NOMO-1 treated with DMSO at 0.1 percent for 48 hours (cell line): Measurements from ENCODE around the gene GLIS1.

Experiments used
- DNase-seq: peaks from one replicate; lab custom pipeline; 2025; ENCODE audit not compliant: unreplicated experiment; lab: John Stamatoyannopoulos, UW

Gene GLIS1

DNA sequence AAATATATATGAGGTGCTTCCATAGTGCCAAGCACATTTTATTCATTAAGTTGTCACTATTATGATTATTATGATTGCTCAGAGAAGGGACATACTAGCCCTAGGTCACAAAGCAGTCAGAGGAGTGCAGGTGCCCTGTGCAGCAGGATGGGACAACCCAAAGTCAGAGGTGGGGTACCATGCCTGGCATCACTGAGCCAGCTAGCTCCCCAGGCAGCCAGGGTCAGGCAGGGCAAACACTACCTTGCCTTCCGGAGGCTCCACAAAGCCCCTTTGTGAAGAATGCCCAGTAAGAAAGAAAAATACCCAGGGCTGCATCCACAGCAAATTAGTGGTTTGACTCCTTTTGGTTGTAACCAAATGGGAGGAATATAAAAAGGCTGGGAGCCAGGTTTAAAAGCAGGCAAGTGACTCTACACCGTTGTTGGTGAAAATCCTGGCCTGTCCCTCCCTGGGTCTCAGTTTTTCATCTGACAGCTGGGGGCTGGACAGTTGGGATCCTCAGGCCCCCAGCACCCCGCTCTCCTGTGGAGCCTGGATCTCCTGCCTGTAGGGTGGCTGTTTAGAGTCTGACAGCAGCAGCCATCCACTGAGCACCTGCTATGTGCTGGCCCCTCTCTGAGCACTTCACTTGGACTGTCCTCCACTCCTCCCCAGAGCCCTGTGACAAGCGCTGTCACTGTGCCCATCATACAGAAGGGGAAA, 98.8 kb downstream of the GLIS1 start:
- DNase-seq = no peak

DNA sequence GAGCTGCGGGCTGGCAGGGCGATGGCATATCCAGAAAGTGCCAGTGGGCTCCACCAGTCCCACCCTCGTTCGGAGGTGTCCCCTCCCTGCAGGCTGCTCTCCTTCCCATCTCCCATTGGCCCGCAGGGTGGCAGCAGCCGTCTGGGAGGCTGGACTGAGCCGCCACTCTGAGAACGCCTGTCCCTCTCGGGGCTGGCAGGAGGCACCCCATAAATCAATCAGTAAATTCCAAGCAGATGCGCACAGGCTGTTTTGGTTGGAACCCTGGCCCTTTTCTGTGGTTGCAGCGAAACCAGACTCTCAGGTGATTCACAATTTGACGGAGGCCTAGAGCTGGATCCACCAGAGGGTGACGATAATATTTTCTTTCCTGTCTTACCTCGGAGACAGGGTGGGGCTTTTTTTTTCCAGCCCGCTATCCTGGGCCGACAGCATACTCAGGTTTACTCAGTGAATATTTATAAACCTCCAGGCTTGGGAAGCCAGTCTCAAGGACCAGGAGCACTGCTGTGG, 99.7 kb downstream of the GLIS1 start:
- no peak for DNase-seq

DNA sequence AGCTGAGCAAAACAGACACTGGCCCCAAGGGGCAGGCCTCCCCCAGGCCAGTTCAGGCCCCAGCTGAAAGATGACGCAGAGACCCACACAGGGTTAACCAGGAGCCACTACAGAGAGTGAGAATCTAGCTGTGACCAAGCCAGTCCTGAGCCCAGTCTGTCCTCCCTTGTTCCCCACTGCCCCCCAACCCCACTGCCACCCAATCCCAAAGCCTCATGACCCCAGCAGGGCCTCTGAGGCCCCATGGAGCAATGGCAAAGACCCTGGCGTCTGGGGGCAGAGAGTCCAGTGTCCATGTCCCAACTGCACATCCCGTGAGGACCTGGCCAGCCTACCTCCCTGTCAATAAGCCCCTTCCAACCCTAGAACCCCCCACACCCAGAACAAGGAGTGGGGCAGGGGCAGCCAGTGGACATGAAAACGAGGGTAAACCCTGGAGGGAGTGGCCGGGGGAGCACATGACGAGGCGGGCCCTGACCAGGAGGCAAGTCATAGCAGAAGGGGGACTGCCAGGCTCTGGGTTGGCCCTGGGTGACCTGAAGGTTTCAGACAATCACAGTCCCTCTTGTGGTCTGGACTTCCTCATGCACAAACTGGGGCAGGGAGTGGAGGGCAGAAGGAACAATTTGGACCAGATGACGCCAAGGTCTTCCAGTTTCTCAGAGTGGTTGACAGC, 100.5 kb downstream of the GLIS1 start:
- no peak for DNase-seq

GRCh38 chr1:53637511-53638359, 101.2 kb downstream of the GLIS1 start:
- DNase-seq = no peak

- no peak for DNase-seq
Measured at GRCh38 chr1:53636621-53637171, 102.3 kb downstream of the GLIS1 start.

DNA sequence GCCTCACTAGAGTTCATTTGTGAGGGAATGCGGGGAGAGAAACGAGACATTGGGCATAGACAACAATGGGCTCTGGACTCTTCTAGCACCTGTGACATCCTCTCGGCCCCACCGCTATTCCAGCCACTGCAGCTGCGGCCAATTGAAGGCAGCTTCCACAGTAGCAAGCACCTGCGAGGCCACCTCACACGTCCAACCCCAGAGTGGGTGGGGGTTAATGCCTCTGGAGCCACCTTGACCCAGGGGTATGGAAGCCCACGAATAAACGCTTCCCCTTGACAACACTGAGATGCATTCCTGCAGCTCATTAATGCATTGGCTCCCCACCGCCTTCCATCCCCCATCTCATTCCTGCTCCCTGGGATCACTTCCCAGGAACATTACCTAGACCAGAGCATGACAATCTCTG, 104.4 kb downstream of the GLIS1 start:
- DNase-seq = no peak

- DNase-seq = no peak
Measured at GRCh38 chr1:53633073-53633704, 105.8 kb downstream of the GLIS1 start.

- no peak for DNase-seq
Measured at GRCh38 chr1:53631622-53632310, 107.2 kb downstream of the GLIS1 start.

- no peak for DNase-seq
Measured at GRCh38 chr1:53629101-53629691, 109.8 kb downstream of the GLIS1 start.

- no peak for DNase-seq
Measured at GRCh38 chr1:53628286-53628955, 110.5 kb downstream of the GLIS1 start.

- no peak for DNase-seq
Measured at GRCh38 chr1:53627666-53628065, 111.3 kb downstream of the GLIS1 start.

GRCh38 chr1:53627031-53627430, 111.9 kb downstream of the GLIS1 start:
- DNase-seq = no peak

DNA sequence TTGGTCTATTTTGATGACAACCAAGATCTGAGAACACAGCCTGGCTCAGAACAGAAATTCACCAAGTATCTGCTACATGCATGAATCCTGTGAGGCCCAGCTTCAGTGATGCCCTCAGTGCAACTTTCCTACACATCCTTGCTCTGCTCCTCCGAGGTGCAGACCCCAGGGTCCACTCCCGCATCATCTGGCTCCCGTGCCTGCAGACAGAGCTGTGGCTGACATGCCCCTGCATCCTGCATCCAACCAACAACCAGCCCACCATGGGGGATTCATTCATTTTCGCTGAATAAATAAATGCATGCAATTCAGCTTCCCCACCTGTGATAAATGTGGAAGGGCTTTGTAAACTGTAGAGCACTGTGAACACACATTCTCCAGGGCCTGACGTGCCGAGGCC, 112.3 kb downstream of the GLIS1 start:
- DNase-seq = no peak

GRCh38 chr1:53625766-53626520, 113.0 kb downstream of the GLIS1 start:
- DNase-seq = no peak

DNA sequence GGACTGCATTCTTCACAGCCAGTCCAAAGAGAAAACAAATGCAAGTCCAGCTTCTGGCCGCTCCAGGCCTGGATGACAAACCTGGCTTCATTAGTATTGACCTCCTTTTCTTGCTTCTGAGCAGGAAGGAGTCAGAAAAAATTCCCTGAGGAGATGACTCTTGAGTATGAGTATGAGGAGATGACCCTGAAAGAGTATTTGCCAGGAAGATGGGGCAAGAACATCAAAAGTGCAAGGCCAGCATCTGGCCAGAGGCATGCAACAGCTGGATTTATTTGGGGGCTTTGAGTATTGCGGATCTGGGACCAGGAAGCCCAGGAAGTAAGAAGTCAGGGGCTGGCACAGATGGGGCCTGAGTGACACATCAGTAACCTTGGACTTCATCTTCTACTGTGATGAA, 113.9 kb downstream of the GLIS1 start:
- no peak for DNase-seq

DNA sequence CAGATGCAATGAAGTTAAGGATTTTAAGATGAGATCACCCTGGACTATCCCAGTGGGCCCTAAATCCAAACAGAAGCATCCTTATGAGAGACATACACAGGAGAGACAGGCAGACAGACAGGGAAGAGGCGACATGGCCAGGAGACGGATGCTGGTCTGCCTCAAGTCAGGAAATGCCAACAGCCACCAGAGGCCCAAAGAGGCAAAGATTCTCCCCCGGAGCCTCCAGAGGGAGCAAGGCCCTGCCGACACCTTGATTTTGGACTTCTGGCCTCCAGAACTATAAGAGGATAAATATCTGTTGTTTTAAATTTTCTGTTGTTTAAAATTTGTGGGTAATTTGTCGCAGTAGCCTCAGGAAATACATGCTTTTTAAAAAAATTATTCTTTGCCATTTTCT, 116.4 kb downstream of the GLIS1 start:
- DNase-seq = no peak

DNA sequence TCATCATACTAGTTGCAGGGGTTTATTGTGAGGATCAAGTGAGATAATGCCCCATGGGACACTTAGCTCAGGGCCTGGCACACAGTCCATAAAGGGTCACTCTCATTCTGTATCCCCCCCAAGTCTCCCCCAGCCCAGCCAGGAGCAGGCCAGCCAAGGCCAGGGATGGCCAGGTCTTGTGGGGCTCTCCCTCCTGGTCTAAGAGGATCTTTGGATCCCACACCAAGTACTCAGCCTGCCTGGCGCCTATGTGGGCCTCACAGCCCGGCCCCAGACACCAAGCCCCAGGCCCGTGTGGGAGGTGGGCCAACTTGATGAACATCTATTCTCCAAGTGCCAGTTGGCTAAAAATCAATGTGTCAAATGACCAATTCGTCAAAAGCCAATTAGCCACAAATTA, 117.8 kb downstream of the GLIS1 start:
- DNase-seq = no peak

DNA sequence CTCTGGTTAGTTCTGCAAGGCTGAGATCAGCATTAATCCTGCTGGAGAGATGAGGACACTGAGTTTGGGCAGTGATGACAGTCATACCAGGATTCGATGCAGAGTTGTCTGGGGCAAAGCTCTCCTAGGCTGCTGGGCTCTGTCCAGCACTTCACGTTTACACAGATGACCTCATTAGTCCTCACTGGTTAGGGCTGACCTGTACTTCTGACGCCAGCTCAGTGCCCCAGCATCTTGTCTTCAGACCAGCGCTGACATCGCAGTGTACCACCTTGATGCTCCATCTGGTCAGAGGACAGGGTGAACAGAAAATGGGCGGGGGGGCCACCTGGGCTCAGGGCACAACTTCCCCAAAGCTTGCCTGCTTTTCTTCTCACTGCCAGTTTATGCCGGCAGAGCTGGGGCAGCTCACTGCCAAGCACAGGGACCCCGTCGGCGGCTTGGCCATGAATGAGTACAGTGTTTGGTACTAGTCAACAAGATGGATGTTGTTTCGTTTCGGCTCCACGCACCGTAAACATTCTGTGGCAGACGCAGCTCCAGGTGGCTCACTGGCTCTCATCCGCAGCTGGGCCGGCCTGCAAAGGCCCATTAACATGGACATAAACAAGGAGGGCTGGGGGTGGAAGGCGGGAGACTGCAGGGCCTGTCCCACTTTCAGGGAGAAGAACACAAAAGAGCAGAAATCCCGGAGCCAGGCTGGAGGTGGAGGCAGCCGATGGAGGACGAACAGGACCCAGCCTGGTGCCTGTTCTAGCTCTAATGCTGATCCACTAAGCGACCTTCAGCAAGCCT, 118.7 kb downstream of the GLIS1 start:
- DNase-seq = no peak
